HL-60 (cell line): ENCODE measurements around the gene PIP5K1C.

ENCODE experiments used
- DNase-seq, 2 experiments: peaks; one replicate each; pipeline ENCODE4 v3.0.0-alpha.2; 2010 to 2020; ENCODE audit warnings: low read depth in 1 of 2, low spot score in 1 of 2
- H3K27ac ChIP-seq: fragments of 250-450 bp; sonication (Bioruptor Pico); replicated peaks from 2 replicates; pipeline ENCODE4 v1.5.1; 2020; ENCODE audit warnings: mild to moderate bottlenecking, moderate library complexity
- H3K27me3 ChIP-seq: fragments of 250-450 bp; sonication (Bioruptor Pico); 2 replicates; pipeline ENCODE4 v1.5.1; 2021; ENCODE audit warnings: mild to moderate bottlenecking, moderate library complexity; ENCODE audit not compliant: insufficient read depth, poor library complexity, severe bottlenecking
- H3K4me3 ChIP-seq: replicated peaks from 2 replicates; pipeline ENCODE4 v1.5.1; 2011; ENCODE audit warnings: mild to moderate bottlenecking, control low read depth, low read length; ENCODE audit not compliant: insufficient read depth
- CTCF ChIP-seq: IDR thresholded peaks from one replicate; pipeline ENCODE4 v1.5.1; 2011; ENCODE audit warnings: low read length, control low read depth, inconsistent platforms; ENCODE audit not compliant: insufficient read depth
- GABPA ChIP-seq: IDR thresholded peaks from 2 replicates; pipeline ENCODE4 v1.6.1; 2012; ENCODE audit warnings: low read depth
- POLR2AphosphoS5 ChIP-seq: IDR thresholded peaks from 2 replicates; pipeline ENCODE4 v1.6.1; 2012; ENCODE audit warnings: low read depth
- REST ChIP-seq: IDR thresholded peaks from 2 replicates; pipeline ENCODE4 v1.6.1; 2012; ENCODE audit warnings: low read depth; ENCODE audit not compliant: insufficient replicate concordance
- SPI1 ChIP-seq: IDR thresholded peaks from 2 replicates; pipeline ENCODE4 v1.6.1; 2012; ENCODE audit warnings: low read depth, mild to moderate bottlenecking, borderline replicate concordance

PIP5K1C gene

GRCh38 chr19:3734310-3734600, 34.0 kb upstream of the PIP5K1C start:
- DNase-seq, result no peak
- Histone ChIP-seq H3K27ac (no peak overlapping the region), H3K27me3 (no peaks in the 10 kb centered on the region), H3K4me3 (no peak overlapping the region)
- no peak for TF ChIP-seq CTCF
- TF ChIP-seq REST, result no peak
- TF ChIP-seq POLR2AphosphoS5, result no peak
- no peak for TF ChIP-seq GABPA
- no peak for TF ChIP-seq SPI1

- DNase-seq, result no peak
- H3K27me3 ChIP-seq, result no peaks in the 10 kb centered on the region
- H3K27ac ChIP-seq, result no peak overlapping the region
- H3K4me3 ChIP-seq, result no peak overlapping the region
- TF ChIP-seq SPI1 (peak; percentile 17; the same call in 1 of the 2 replicates), POLR2AphosphoS5 (no peak)
Observed at GRCh38 chr19:3733549-3734309, 33.5 kb upstream of the PIP5K1C start.

- TF ChIP-seq REST (no peak), CTCF (no peak), POLR2AphosphoS5 (no peak), GABPA (no peak), SPI1 (no peak)
- DNase-seq, result no peak
- Histone ChIP-seq H3K27me3 (no peaks in the 10 kb centered on the region), H3K4me3 (no peak overlapping the region), H3K27ac (no peak overlapping the region)
Observed at GRCh38 chr19:3732108-3732507, 31.8 kb upstream of the PIP5K1C start.

GRCh38 chr19:3730457-3730958, 30.2 kb upstream of the PIP5K1C start:
- DNase-seq, result no peak
- no peak for TF ChIP-seq GABPA
- TF ChIP-seq REST, result no peak
- TF ChIP-seq SPI1, result no peak
- TF ChIP-seq POLR2AphosphoS5, result no peak
- TF ChIP-seq CTCF, result no peak
- H3K27ac ChIP-seq, result no peak overlapping the region

More at GRCh38 chr19:3730457-3730958, 30.2 kb upstream of the PIP5K1C start:
- no peaks in the 10 kb centered on the region for H3K27me3 ChIP-seq
- no peak overlapping the region for H3K4me3 ChIP-seq
